ENCODE measurements around the gene VKORC1.

VKORC1 gene

GRCh38 chr16:31081428-31082351 lies 12.9 kb downstream of the VKORC1 start:
- DNase-seq: no peak

- DNase-seq: no peak
These were observed 13.7 kb downstream of the VKORC1 start for GRCh38 chr16:31080756-31081419.

- no peak for DNase-seq
These were observed 14.5 kb downstream of the VKORC1 start for GRCh38 chr16:31080035-31080629.

GRCh38 chr16:31079342-31079944 lies 15.2 kb downstream of the VKORC1 start:
- DNase-seq: no peak

- no peak for DNase-seq
These were observed 15.8 kb downstream of the VKORC1 start for GRCh38 chr16:31078597-31079341.

- no peak for DNase-seq
These were observed 16.8 kb downstream of the VKORC1 start for GRCh38 chr16:31077592-31078396.

- no peak for DNase-seq
These were observed 17.6 kb downstream of the VKORC1 start for GRCh38 chr16:31077024-31077423.

GRCh38 chr16:31076319-31076718 lies 18.3 kb downstream of the VKORC1 start:
- no peak for DNase-seq

- DNase-seq: no peak
These were observed 19.8 kb downstream of the VKORC1 start for GRCh38 chr16:31074814-31075183.

- DNase-seq: peak; percentile 99
These were observed 20.4 kb downstream of the VKORC1 start, which contains the start of the genes ZNF646 and ZNF668 for GRCh38 chr16:31073970-31074813. Gene ZNF646, plus strand, starts transcription at chr16:31074422. Its CDS starts 1,903 bp downstream, at chr16:31076325. Gene ZNF668, minus strand, starts transcription at chr16:31074240. Its CDS starts 9,781 bp downstream, at chr16:31064459.

GRCh38 chr16:31073142-31073969 lies 21.2 kb downstream of the VKORC1 start:
- DNase-seq: peak; percentile 94

- peak; percentile 51 for DNase-seq
These were observed 22.0 kb downstream of the VKORC1 start for GRCh38 chr16:31072540-31073141.

GRCh38 chr16:31071861-31072260 lies 22.7 kb downstream of the VKORC1 start:
- DNase-seq: no peak

GRCh38 chr16:31067342-31067741 lies 27.3 kb downstream of the VKORC1 start:
- no peak for DNase-seq

- DNase-seq: no peak
These were observed 29.6 kb downstream of the VKORC1 start for GRCh38 chr16:31064882-31065461.

GRCh38 chr16:31063843-31064611 lies 30.6 kb downstream of the VKORC1 start:
- no peak for DNase-seq

- no peak for DNase-seq
These were observed 31.1 kb downstream of the VKORC1 start for GRCh38 chr16:31063495-31063842.
